Aorta (tissue), 5 donors: ENCODE data around the gene EDN2. TPM values are rescaled to one million over a fixed set of nuclear protein-coding genes. Genes with fewer than 3 reads are reported as not detected.
A peak's percentile ranks its signal among the peaks of the same experiment; 100 is the strongest.

Source experiments
- ATAC-seq: fragments of 200-7000 bp; cut with Tn5 transposase; one replicate; pipeline ENCODE4 v1.9.1; 2022; ENCODE audit warnings: moderate library complexity; ENCODE audit not compliant: low FRiP score
- DNase-seq, 2 donors: peaks; one replicate each; pipeline ENCODE4 v3.0.0-alpha.2; 2020
- H3K27ac ChIP-seq, 2 donors: one replicate each; pipeline ENCODE4 v1.5.1; 2013; ENCODE audit warnings: low read length in 2 of 2, mild to moderate bottlenecking in 2 of 2, moderate library complexity in 2 of 2, control low read depth in 1 of 2, inconsistent platforms in 1 of 2, low read depth in 1 of 2
- H3K27me3 ChIP-seq, 2 donors: one replicate each; pipeline ENCODE4 v1.6.1; 2013; ENCODE audit warnings: control low read depth in 1 of 2, low read length in 1 of 2, mild to moderate bottlenecking in 1 of 2, moderate library complexity in 1 of 2; ENCODE audit not compliant: insufficient read depth in 2 of 2, control insufficient read depth in 1 of 2
- H3K36me3 ChIP-seq, 2 donors: one replicate each; pipeline ENCODE4 v1.6.1; 2013; ENCODE audit warnings: control low read depth in 1 of 2, low read length in 1 of 2, mild to moderate bottlenecking in 1 of 2; ENCODE audit not compliant: insufficient read depth in 2 of 2, control insufficient read depth in 1 of 2
- H3K4me1 ChIP-seq, 2 donors: one replicate each; pipeline ENCODE4 v1.6.1; 2013; ENCODE audit warnings: low read length in 2 of 2, control low read depth in 1 of 2, mild to moderate bottlenecking in 1 of 2, moderate library complexity in 1 of 2; ENCODE audit not compliant: insufficient read depth in 2 of 2, control insufficient read depth in 1 of 2
- H3K4me3 ChIP-seq, 2 donors: one replicate each; pipeline ENCODE4 v1.5.1; 2013; ENCODE audit warnings: low read length in 2 of 2, control low read depth in 1 of 2, mild to moderate bottlenecking in 1 of 2
- H3K9me3 ChIP-seq: one replicate; pipeline ENCODE4 v1.6.1; 2013; ENCODE audit warnings: mild to moderate bottlenecking, low read length; ENCODE audit not compliant: control insufficient read depth
- WGBS, 2 donors: extraction: QIAGEN DNeasy Blood & Tissue Kit; methylation state at CpG; one replicate each; pipeline ENCODE4 v1.1.7; 2013; 5-methylcytosine and 5-hydroxymethylcytosine counted together
- intact Hi-C, 2 donors: fragments of 100-400 bp; cut with DNase I; formaldehyde crosslinking; loops; one replicate each; pipeline versions ENCODE4 v1.14.2 to v1.15.0; 2022
- polyA plus RNA-seq, 2 donors: library from polyadenylated mRNA; stranded (reverse); fragments of 200-250 nt; gene quantifications; one replicate each; pipeline ENCODE4 v1.2.3, GENCODE V29; 2013
- total RNA-seq, 2 donors: library from RNA; stranded (reverse); fragmentation: NEBNext Ultra II Directional; extraction: Animal tissue kit (Norgen Biotek cat#: 25700); gene quantifications; one replicate each; pipeline ENCODE4 v1.2.1, GENCODE V29; 2021
- donor health status: healthy with polysubstance abuse.
- donor health status: Bipolar disorder and iron deficiency.
- donor health status: DM: no; HTN: no; CAD: no.
- donor health status: DM: no; HTN: no; CAD: no.
- donor health status: DM: yes; HTN: yes; CAD: no.

EDN2 gene
- total and polyA plus RNA-seq, 4 donors: 0.36 to 2.3 (median 1.5) TPM; not detected in 1

DNA sequence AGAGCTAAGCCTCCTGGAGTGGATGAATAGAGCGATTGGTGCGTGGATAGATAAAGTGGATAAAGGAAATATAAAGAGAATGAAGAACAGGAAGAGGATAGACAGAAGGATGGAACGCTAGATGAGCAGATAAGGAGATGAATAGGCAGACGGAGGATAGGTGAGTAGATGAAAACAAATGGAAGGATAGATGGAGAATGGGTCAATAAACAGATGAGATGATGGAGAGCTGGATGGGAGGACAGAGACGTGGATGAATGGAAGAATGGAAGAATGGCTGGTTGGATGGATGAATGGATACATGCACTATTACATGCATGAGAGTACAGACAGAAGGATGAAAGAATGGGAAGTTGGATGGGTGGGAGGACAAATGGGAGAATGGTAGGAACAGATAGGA, 35.2 kb upstream of the EDN2 start:
- Histone ChIP-seq H3K4me1 (no peaks in the 10 kb centered on the region), H3K27me3 (no peaks in the 10 kb centered on the region), H3K4me3 (no peak overlapping the region), H3K27ac (no peak overlapping the region), H3K9me3 (no peaks in the 10 kb centered on the region), H3K36me3 (no peaks in the 10 kb centered on the region)
- WGBS, 2 donors: 94% methylated on average over 5 of the region's 5 CpGs
- intact Hi-C loops: loop anchor here in 1 of 2 donors (10.0 kb wide), 2 partner anchors 145 to 255 kb away; no protein-coding TSS in a partner anchor
- ATAC-seq (no peak), DNase-seq (no peak)

DNA sequence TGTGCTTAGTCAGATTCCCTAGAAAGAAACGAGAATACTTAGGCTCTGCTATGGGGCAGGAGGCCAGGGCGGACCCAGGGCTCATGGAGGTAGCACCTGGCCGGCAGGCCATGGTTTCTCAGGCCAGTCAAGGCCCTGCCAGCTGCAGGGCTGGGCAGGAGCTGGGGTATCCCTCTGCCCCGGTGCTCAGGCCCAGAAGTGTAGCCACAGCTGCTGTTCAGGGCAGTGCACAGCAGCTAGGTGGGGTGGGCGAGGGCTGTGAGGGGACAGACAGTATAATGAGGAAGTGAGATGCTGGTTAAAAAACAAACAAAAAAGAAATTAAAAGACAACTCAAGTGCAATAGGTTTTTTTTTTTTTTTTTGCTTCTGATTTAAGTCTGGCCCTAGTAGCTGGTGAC, 34.0 kb upstream of the EDN2 start:
- H3K36me3 ChIP-seq: no peaks in the 10 kb centered on the region
- no peaks in the 10 kb centered on the region for H3K9me3 ChIP-seq
- ATAC-seq (no peak), DNase-seq (no peak)
- H3K27me3 ChIP-seq: no peaks in the 10 kb centered on the region
- H3K4me1 ChIP-seq: no peaks in the 10 kb centered on the region
- H3K27ac ChIP-seq: no peak overlapping the region
- WGBS, 2 donors: 94 to 95% methylated on average over 5 of the region's 5 CpGs
- intact Hi-C loops: loop anchor here in 1 of 2 donors (10.0 kb wide), 2 partner anchors 146 to 254 kb away; no protein-coding TSS in a partner anchor
- H3K4me3 ChIP-seq: no peak overlapping the region

- ATAC-seq (no peak), DNase-seq (no peak)
- H3K4me3 ChIP-seq: no peak overlapping the region
- H3K9me3 ChIP-seq: no peaks in the 10 kb centered on the region
- WGBS, 2 donors: 47 to 55% methylated on average over 3 of the region's 3 CpGs
- H3K27ac ChIP-seq: no peak overlapping the region
- no peaks in the 10 kb centered on the region for H3K27me3 ChIP-seq
- H3K4me1 ChIP-seq: no peaks in the 10 kb centered on the region
- intact Hi-C loops: loop anchor here in 1 of 2 donors (10.0 kb wide), 2 partner anchors 148 to 252 kb away; no protein-coding TSS in a partner anchor
- H3K36me3 ChIP-seq: no peaks in the 10 kb centered on the region
These were observed 32.6 kb upstream of the EDN2 start for GRCh38 chr1:41517062-41517438.

DNA sequence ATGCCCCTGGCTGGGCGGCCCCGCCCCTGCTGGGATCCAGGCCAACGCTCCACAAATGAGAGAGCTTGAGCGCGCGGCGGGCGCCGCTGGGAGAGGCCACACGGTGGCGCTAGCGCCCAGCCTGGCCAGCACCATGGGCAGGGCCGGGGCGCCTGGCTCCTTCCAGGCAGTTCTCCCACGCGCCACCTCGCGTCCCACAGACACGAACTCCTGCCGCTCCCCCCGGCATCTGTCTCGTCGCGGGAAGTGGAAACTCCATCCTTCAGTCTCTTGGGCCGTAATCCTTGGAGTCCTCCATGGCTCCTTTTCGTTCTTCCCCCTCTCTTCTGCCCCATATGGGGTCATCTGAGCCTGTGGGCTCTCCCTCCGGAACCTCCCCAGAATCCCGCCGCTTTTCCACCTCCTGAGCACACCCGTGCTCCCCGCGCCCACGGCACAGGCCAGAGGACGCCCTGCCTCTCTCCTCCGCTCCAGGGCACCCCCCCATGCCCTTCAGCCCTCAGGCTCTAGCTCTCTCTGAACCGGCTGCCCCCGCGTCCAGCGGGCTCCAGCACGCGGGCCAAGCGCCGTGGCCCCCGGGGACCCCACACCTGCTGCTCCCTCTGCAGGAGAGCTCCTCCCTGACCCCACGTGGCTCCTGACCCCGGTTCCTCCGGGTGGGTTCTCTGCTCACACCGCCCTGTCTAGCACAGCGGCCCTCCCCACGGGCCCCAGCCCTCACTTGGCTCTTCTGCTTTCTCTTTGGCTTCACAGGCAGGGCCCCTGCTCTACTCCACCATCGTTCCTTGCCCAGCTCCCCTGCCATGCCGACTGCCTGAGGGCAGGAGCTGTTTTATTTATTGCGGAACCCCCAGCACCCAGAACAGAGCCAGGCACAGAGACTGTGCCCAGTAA, 31.9 kb upstream of the EDN2 start:
- Histone ChIP-seq H3K9me3 (no peaks in the 10 kb centered on the region), H3K27ac (no peak overlapping the region), H3K4me3 (no peak overlapping the region), H3K27me3 (no peaks in the 10 kb centered on the region), H3K36me3 (no peaks in the 10 kb centered on the region), H3K4me1 (no peaks in the 10 kb centered on the region)
- 7 to 9% methylated on average over 43 to 53 of the region's 53 CpGs for WGBS, 2 donors
- ATAC-seq (peak; percentile 96), DNase-seq (peak; percentile 91 to 97)
- intact Hi-C loops: loop anchor here in 1 of 2 donors (1.0 to 10.0 kb wide), 3 partner anchors 63 to 252 kb away; no protein-coding TSS in a partner anchor

DNA sequence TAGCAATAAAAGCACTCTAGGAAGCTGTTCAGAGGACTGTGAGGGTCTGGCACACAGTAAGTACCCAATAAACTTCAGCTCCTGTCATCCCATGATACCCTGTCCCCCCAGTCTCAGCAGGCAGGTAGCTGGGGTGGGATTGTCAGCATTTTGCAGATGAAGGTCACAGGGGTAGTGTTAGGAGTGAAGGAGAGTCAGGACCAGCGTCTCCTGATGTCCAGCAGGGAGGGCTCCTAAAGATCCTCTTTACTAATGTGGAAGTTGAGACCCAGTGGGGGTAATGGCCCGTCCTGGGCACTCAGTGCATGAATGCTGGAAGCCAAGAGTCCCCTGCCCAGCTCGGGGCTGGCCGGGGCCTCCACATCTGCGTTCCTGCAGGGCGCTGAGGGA, 31.3 kb upstream of the EDN2 start:
- H3K4me3 ChIP-seq: no peak overlapping the region
- H3K36me3 ChIP-seq: no peaks in the 10 kb centered on the region
- no peaks in the 10 kb centered on the region for H3K27me3 ChIP-seq
- no peaks in the 10 kb centered on the region for H3K4me1 ChIP-seq
- intact Hi-C loops: loop anchor here in 1 of 2 donors (1.0 to 10.0 kb wide), 3 partner anchors 64 to 251 kb away; no protein-coding TSS in a partner anchor
- H3K27ac ChIP-seq: no peak overlapping the region
- no peak for DNase-seq
- WGBS, 2 donors: 6 to 8% methylated on average over 6 of the region's 6 CpGs
- ATAC-seq: no peak
- no peaks in the 10 kb centered on the region for H3K9me3 ChIP-seq

DNA sequence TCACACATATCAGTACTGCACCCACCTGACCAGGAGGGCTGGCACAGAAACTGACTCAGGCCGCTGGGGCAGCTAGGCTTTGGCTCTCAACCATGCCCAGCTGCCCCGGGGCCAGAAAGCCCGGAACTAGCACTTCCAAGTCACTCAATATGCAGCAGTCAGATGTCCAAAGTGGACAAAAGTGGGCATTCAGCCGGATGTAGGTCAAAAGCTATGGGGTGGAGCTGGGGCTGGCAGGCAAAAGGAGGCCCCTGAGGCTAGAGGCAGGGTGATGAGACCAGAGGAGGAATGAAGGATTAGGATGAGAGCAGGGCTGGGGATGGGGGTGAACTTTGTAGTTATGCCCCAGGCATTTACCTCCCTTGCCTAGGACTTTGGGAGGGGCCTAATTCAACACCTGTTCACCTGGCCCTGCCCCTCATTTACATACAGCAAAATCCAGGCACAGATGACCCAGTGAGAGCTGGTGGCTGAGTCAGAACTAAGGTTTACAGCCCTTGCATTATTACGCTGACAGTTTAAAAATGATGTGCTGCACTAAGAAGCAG, 30.7 kb upstream of the EDN2 start:
- intact Hi-C loops: loop anchor here in 1 of 2 donors (10.0 kb wide), 2 partner anchors 150 to 250 kb away; no protein-coding TSS in a partner anchor
- no peak overlapping the region for H3K27ac ChIP-seq
- no peaks in the 10 kb centered on the region for H3K27me3 ChIP-seq
- no peaks in the 10 kb centered on the region for H3K36me3 ChIP-seq
- no peaks in the 10 kb centered on the region for H3K4me1 ChIP-seq
- no peak overlapping the region for H3K4me3 ChIP-seq
- DNase-seq (no peak), ATAC-seq (no peak)
- WGBS, 2 donors: 50 to 57% methylated on average over 5 of the region's 5 CpGs
- H3K9me3 ChIP-seq: no peaks in the 10 kb centered on the region

DNA sequence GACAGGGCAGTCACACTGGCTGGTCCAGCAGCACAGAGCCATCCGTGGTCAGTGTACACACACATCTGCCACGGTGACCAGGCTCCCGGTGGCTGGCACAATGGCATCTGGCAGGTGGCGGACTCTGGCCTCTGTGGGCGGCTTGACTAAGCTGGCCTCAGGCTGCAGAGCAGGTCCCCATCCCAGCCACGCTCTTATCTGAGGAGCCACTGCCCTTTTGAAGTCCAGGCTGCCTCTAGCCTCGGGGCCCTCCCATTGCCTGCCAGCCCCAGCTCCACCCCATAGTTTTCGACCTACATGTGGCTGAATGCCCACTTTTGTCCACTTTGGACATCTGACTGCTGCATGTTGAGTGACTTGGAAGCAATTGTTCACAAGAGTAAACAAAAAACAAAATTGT, 29.9 kb upstream of the EDN2 start:
- intact Hi-C loops: loop anchor here in 1 of 2 donors (10.0 kb wide), 2 partner anchors 150 to 250 kb away; no protein-coding TSS in a partner anchor
- no peaks in the 10 kb centered on the region for H3K27me3 ChIP-seq
- H3K4me1 ChIP-seq: no peaks in the 10 kb centered on the region
- 75 to 81% methylated on average over 8 of the region's 8 CpGs for WGBS, 2 donors
- H3K36me3 ChIP-seq: no peaks in the 10 kb centered on the region
- no peak overlapping the region for H3K27ac ChIP-seq
- no peaks in the 10 kb centered on the region for H3K9me3 ChIP-seq
- no peak for ATAC-seq
- DNase-seq: no peak
- H3K4me3 ChIP-seq: no peak overlapping the region

- Histone ChIP-seq H3K27me3 (no peaks in the 10 kb centered on the region), H3K4me1 (no peaks in the 10 kb centered on the region), H3K27ac (no peak overlapping the region), H3K9me3 (no peaks in the 10 kb centered on the region), H3K4me3 (no peak overlapping the region), H3K36me3 (no peaks in the 10 kb centered on the region)
- ATAC-seq: no peak
- intact Hi-C loops: loop anchor here in 1 of 2 donors (10.0 kb wide), 2 partner anchors 151 to 249 kb away; no protein-coding TSS in a partner anchor
- no peak for DNase-seq
- WGBS, 2 donors: 86 to 92% methylated on average over 14 to 17 of the region's 17 CpGs
These were observed 28.9 kb upstream of the EDN2 start for GRCh38 chr1:41513383-41513735.
